Measurements from ENCODE around the gene ARL4D.

- TF ChIP-seq, protein P1, sequence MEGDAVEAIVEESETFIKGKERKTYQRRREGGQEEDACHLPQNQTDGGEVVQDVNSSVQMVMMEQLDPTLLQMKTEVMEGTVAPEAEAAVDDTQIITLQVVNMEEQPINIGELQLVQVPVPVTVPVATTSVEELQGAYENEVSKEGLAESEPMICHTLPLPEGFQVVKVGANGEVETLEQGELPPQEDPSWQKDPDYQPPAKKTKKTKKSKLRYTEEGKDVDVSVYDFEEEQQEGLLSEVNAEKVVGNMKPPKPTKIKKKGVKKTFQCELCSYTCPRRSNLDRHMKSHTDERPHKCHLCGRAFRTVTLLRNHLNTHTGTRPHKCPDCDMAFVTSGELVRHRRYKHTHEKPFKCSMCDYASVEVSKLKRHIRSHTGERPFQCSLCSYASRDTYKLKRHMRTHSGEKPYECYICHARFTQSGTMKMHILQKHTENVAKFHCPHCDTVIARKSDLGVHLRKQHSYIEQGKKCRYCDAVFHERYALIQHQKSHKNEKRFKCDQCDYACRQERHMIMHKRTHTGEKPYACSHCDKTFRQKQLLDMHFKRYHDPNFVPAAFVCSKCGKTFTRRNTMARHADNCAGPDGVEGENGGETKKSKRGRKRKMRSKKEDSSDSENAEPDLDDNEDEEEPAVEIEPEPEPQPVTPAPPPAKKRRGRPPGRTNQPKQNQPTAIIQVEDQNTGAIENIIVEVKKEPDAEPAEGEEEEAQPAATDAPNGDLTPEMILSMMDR (IDR thresholded peaks at IDR 0.05): no peak
- TF ChIP-seq POLR2A (IDR thresholded peaks at IDR 0.05): no peak
Measured at GRCh38 chr17:43395165-43395564, 3.6 kb upstream of the ARL4D start.
